GM18868 (cell line): ENCODE results near the gene GSTM4.

ENCODE experiments used
- ATAC-seq: cut with Tn5 transposase; IDR thresholded peaks from one replicate; pipeline ENCODE4 v1.9.1; 2021; ENCODE audit warnings: mild to moderate bottlenecking, moderate library complexity; ENCODE audit not compliant: unreplicated experiment

Gene GSTM4

DNA sequence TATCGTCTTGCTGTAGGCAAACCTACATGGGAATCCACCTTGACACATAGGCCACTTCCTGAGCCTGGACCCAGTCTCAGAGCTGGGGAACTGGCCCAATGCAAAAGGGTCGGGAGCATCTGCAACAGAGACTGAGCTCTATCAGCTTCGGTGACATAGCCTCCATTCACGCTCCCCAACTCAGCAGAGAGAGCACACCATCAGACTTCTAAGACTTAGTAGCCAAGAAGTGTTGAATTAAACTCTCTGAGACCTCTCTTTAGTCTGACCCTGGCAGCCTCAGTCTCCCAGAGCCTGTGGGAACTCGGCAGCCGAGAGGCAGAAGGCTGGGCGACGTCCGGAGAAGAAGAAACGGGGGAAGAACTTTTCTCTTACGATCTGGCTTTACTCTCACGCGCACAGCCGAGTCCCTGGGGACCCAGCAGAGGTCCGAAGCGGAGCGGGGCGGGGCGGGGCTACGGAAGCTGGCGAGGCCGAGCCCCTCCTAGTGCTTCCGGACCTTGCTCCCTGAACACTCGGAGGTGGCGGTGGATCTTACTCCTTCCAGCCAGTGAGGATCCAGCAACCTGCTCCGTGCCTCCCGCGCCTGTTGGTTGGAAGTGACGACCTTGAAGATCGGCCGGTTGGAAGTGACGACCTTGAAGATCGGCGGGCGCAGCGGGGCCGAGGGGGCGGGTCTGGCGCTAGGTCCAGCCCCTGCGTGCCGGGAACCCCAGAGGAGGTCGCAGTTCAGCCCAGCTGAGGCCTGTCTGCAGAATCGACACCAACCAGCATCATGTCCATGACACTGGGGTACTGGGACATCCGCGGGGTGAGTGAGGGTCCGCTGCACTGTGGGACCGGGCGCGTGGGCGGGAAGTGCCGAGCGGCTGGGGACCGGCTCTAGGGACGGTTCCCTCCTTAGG is at the start of gene GSTM4:
Gene GSTM4, plus strand, starts transcription at position 485 of the 905 bp plus-strand sequence. Its CDS starts 291 bp downstream, at position 776.
- ATAC-seq, result peak; percentile 90

DNA sequence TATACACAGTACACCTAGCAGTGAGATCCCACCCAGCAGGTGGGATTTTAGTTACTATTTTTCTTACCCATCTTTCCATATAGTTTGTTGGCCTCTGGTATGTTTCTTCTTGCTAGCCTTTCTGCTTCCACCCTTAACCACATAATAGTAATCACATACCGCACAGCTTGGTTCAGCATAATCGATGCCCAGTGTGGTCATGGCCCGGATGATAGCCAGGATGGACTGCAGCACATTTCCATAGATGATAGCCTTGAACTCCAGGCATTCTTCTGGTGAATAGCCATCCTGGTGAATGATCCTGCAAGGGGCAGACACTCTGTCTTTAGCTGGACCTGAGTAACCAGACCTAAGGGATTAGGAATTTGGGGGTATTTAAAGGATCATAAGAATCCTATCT is 46.0 kb upstream of the GSTM4 start:
- ATAC-seq, result no peak

DNA sequence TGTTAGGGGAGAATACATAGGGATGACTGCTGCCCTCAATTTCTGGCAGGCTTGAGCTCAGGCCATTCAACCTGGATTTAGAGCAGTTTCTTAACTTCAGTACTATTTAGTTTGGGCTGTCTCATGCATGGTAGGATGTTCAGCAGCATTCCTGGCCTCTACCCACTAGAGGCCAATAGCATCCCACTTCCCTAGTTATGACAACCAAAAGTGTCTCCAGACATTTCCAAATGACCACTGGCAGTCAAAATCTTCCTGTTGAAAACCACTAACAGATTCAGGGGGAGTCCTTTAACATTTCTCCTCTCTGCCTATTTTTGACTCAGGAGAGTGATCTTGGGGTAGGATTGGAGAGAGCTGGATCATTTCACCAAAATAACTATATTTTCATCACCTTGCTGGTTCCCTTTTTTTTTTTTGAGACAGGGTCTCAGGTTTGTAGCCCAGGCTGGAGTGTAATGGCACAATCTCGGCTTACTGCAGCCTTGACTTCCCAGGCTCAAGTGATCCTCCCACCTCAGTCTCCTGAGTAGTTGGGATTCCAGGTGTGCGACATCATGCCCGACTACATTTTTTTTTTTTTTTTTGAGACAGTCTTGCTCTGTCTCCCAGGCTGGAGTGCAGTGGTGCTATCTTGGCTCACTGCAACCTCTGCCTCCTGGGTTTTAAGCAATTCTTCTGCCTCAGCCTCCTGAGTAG is 45.1 kb upstream of the GSTM4 start:
- no peak for ATAC-seq

DNA sequence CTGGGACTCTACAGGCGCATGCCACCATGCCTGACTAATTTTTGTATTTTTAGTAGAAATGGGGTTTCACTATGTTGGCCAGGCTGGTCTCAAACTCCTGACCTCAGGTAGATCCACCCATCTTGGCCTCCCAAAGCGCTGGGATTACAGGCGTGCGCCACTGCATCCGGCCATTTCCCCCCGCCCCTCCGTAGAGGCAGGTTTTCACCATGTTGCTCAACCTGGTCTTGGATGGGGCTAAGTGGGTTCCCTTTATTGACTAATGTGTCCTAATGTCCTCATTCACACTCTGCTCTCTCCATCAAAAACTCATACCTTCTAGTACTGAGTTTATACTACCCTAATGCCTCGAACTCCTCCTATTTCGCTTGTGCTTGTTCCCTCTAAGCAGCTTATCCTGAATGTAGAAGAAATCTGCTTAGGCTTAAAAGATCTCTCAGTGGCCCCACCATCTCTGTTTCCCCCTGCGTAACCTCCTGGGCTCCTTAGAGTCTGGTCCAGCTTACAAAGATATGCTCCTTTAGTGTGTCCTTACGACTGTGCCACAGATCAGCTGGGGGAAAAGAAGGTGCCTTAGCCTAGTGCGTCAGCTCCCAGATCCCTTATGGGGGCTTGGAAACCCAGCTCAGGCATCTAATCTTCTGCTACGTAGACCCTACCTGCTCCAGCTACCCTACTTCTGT is 44.5 kb upstream of the GSTM4 start:
- ATAC-seq, result no peak

DNA sequence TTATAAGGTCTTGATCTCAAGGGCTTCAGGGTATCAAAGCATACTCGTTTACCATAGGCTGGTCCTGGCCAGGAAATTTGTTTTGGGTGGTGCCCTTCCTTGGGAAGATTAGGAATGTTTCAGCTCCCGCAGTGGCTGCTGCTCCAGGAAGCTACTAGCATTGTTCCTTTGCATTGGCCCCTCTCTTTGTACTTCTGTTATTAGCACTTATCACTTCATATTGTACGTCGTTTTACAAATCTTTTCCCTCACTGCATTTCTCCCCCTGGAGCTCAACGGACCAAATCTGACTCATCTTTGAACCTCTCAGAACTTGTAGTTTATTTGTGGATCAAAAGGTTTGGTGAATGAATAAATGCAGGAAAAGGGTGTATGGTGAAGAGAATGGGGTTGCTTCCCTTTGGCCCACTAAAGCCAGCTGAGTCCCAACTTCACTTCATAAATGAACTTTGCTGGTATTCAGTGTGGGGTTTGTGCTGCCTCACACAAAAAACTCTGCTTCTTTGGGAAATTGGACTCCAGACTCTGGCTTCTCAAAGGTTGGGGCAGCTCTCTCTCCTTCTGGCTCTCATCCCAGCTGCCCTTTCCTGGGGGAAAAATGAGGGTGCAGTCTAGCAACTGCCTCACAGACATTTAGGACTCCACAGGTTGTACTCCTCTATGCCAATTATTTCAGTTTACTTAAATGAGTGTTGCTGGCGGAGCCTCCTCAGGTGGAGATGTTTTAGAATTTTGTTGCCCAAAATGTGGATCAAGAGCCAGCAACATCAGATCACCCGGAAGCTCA is 42.3 kb upstream of the GSTM4 start:
- ATAC-seq, result no peak

DNA sequence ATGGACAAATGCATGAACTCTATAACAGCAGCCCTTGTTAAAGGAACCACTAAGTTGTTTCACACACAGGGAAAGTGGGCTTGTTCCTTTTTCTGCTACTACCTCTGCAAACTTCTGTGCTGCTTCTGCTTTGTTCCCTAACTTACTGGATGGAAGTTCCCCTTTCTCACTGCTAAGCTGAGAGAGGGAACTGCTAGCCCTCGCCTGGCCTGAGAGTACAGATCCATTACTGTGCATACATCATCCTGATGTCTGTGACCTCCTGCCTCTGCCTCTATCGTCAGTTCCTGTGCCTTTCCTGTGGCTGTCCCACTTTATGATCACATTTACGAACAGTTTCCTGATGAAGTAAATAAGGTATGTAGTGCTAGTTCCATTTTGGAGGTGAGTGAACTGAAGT is 40.0 kb upstream of the GSTM4 start:
- no peak for ATAC-seq

DNA sequence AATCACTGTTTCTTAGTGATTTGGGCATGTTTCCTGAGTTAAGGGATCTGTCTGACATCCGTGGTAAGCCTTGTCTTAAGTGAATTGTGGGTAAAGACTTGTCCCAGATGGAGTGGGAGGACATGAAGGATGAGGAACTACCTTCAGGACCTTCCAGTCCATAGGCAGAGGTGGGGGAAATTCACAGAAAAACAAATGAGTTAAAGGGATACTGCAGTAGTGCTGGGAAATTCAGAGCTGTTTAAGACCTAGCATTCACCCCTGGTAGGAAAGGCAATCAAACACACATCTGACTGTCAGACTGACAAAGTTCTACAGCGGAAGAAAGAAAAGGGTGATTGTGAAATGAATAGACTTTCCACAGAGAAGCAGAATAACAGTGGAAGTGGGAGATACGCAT is 39.5 kb upstream of the GSTM4 start:
- no peak for ATAC-seq

DNA sequence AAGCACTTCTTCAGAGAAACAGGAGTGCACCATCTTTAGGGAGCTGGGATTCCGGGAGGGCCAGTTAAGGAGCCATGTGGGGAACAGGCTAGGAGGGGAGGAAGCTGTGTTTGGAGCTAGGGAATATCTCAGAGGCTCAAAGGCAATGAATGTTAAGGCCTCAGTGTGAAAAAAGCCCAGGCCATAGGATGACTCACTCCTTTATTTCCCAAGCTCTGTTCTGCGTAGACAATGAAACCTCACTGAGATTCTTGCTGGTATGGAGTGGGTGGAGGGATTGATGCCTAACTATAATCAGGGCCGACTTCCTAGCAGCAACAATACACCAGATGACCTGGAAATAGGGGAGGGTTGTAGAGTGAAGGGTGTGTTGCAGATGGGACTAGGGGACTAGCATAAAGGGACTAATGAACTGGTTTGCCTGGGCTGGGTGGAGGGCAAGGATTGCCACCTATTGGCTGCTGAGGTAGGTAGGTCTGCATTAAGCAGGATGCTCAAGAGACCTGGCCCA is 38.6 kb upstream of the GSTM4 start:
- ATAC-seq, result no peak

DNA sequence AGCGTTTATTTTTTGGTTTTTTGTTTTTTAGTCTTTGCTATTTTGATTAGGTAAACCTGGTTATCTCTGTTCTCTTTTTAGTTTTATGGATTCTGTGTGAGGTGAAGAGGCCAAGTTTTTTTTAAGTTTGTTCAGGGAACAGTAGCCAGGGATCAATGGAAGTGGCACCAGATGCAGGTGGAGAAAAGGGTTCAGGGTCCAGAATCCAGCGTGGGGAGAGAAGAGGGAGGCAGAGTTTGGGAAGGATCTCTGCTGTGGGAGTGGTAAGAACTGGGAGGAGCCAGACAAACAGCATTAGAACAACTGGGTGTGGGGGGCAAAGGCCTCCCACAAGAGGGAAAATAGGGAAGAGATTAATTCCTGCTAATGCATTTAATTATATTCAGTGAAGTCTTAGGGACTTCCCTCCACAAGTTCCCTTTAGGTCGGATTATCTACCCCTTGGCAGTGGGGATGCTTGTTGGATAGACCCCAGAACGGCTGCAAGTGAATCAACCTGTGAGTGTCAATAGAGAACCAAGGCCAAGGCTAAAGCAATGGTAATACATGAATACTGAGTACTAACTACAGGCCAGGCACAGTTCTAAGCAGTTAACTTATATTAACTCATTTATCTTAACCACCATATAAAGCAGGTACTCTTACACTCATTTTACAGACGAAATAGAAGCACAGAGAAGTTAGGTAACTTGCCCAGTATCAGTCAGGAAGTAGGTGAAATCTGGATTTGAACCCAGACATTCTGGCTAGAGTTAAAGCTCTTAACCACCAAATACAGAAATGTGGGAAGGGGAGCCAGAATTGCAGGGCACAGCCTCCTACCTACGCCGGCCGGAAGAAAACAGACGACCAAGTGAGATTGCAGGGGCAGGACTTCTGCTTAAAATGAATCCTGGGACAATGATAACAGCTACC is 37.0 kb upstream of the GSTM4 start:
- ATAC-seq, result no peak

DNA sequence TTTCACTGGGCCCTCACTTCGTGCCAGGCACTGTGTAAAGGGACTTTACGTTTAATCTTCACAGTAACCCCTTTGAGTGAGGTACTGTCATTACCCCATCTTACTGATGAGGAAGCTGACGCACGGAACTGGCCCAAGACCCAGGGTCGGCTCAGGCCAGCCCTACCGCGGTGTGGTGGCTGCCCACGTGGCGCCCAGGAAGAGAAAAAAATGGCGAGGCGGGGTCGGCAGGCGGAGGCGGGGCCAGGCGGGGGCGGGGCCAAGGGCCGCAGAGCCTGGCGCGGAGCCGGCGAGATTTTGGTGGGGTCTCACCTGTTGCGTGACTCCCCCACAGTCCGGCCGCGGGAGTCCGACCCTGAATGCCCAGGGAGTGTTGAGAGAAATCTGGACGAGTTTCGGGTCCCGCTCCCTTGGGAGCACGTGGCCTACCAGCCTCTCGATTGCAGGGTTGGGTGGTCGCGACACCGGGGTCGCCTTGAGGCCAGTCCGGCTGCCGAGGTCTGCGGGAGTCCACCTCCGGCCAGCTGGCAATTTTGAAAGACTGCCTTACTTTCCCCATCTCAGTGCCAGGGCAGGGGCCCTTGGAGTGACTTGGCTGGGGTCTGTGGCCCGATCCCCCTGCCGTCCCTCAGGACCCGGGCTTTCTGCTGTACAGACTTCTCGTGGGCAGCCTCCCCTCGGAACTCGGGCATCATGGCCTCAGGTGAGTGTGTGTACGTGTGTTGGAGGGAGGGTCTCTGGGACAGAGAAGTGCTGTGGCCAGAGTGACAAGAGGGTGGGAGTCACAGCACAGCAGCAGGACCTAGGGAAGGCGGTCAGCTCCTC is 36.1 kb upstream of the GSTM4 start, which contains the start of the genes AMPD2 and GNAT2:
Gene AMPD2, plus strand, starts transcription at position 262 of the 825 bp plus-strand sequence. CDS start 1,339 bp downstream, outside the sequence.
Gene GNAT2, minus strand, starts transcription at position 41 of the 825 bp plus-strand sequence. CDS start 6,746 bp downstream, outside the sequence.
- peak; percentile 44 for ATAC-seq

DNA sequence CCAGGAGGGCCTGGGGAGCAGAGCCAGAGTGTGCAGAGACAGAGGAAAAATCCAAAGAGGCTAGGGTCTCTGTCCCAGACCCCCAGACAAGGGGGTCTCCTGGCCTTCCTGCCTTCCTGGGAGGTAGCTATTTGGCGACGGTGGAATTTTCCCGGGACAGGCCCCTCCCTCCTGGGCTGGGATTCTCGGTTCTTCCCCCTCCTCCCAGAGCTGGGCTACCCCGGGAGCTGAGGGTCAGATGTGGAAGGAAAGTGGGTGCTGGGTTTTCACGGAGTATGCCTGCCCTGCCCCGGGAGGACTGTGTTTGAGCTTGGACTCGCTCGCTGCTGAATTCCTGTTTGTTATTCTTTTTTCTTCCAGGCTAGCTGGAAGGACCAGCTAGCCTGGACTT is 35.5 kb upstream of the GSTM4 start:
- ATAC-seq, result no peak

DNA sequence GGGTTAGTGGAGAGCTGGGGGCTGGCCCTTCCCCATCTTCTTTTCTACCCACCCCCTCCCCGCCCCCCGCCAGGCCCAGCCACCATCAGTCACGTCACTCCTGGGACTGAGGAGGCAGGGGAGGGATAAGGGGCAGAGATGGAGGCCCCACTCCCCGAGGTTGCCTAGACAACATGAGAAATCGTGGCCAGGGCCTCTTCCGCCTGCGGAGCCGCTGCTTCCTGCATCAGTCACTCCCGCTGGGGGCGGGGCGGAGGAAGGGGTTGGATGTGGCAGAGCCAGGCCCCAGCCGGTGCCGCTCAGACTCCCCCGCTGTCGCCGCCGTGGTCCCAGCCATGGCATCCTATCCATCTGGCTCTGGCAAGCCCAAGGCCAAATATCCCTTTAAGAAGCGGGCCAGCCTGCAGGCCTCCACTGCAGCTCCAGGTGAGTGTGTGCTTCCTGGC is 35.0 kb upstream of the GSTM4 start:
- ATAC-seq, result peak; percentile 79

DNA sequence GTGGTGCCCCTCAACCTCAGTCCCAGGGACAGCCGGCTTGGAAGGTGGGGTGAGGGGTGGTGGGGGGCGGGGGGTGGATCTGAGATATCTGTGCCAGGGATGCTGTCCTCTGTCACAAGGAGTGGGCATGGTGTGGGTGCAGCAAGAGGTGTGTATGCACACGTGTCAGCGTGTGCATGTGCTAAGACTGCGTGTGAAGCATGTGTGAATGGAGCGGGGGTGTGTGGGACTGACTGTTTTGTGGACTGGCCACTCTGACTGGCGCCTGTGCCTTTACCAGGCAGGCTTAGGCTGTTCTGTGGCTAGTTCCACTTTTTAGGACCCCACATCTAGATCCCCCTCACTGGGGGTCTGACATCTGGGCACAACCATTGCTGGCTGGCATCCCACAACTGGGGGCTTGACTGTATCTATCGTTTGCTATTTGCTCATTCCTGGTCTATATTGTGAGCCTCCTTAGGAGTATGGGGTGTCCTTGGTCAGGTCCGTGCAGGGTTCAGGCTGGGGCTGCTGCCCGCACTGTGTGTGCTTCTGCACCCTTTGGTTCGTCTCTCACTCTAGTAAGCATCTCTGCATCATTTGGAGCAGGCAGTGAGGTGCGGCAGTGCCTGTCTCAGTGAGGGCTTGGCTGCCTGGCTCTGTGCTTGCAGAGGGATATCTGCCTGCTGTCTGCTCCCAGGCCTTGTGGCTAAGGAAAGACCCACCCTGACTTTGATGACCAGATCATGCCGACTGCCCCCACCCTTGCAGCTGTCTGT is 34.3 kb upstream of the GSTM4 start:
- no peak for ATAC-seq

DNA sequence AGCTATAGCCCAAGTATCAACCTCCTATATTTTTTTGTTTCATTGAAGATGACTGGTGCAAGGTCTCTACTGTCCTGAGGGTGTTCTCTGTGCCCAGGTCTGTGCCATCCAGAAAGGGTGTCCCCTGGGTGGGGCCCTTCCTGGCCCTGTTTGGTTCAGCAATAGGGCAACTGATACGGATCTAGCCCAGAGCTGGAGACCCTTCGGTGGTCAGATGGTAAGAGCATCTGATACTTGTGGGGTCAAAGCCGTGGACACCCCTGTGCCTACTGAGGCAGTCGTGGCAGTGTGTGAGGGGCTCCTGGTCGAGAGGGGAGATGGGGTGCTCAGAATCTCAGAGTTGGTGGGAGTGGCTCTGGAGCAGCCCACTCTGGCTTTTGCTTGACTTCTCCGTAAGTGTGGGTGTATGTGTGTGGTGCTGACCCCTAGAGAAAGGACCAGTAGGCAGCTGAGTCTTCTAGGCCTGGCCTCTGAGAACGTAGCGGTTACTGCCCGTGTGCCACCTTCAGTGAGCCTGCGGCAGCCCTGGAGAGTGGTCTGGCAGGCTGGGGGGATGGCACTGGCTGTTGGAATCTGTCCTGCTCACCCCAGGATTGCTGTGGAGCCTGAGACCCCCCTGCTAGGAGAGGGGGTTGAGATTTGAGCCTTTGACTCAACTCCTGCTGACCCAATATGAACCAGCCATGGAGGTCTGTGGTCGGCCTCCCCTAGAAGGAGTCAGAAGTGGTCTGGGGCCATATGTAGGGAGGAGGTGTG is 33.6 kb upstream of the GSTM4 start:
- no peak for ATAC-seq

DNA sequence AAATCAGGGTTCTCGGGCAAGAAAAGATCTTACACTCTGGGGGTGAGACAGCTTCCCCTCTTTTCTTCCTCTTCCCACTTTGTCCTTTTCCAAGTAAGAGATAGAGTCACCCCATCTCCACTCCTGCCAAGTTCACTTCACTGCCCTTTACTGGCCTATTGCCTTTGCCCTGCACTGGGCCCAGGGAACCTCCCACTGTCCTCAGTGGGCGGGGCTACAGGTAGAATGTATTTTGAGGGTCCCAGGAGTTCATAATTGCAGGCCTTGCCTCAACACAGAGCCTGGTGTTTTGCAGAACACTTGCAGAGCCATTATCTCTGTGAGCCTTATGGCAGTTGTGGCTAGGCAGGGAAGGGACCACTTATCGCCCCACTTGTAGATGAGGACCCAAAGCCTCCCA is 33.0 kb upstream of the GSTM4 start:
- no peak for ATAC-seq

DNA sequence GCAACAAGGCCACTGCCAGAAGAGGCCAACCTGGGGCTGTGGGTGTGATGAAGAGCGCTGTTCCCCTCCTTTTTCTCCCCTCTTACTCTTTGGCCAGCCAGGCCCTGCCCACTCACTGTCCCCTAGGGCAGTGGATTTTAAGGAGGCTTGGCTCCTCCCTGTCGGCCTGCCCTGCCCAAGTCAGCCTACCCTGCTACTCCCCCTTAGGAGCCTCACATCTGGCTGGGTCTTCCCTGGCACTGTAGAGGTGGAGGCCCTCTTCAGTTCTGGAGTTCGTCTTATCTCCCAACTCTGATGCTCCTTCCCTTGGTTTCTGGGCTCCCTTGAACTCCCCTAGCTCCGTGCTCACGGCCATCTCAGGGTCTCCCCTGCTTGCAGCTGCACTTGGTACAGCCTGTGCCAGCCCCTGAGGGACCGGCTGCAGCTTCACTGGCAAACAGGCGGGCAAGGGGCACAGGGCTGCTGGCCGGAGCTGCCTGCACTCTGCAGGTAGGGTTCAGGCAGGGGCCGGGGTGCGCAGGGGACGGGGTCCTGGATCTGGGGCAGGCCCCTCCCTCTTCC is 32.2 kb upstream of the GSTM4 start:
- no peak for ATAC-seq
